Mesenchymal stem cell (in vitro differentiated cells and primary cell): Measurements from ENCODE around the gene IL1RAPL2.
A peak's percentile ranks its signal among the peaks of the same experiment; 100 is the strongest.

ENCODE experiments used
- DNase-seq: peaks from one replicate; pipeline ENCODE4 v3.0.0-alpha.2; 2013
- H2AFZ ChIP-seq: one replicate; pipeline ENCODE4 v1.6.1; 2013; ENCODE audit warnings: low read depth, mild to moderate bottlenecking, control low read depth, inconsistent platforms, low read length, moderate library complexity
- H2AK5ac ChIP-seq: 2 replicates; pipeline ENCODE4 v1.6.1; 2013; ENCODE audit warnings: low read length, moderate library complexity, mild to moderate bottlenecking, inconsistent platforms; ENCODE audit not compliant: severe bottlenecking
- H2BK120ac ChIP-seq: one replicate; pipeline ENCODE4 v1.6.1; 2013; ENCODE audit warnings: low read depth, mild to moderate bottlenecking, inconsistent platforms, low read length, moderate library complexity
- H2BK12ac ChIP-seq, 2 experiments: one replicate each; pipeline ENCODE4 v1.6.1; 2013; ENCODE audit warnings: inconsistent platforms in 2 of 2, low read length in 2 of 2, mild to moderate bottlenecking in 2 of 2, moderate library complexity in 2 of 2, control low read depth in 1 of 2
- H2BK15ac ChIP-seq: one replicate; pipeline ENCODE4 v1.6.1; 2013; ENCODE audit warnings: mild to moderate bottlenecking, low read depth, inconsistent platforms; ENCODE audit not compliant: poor library complexity, severe bottlenecking
- H2BK5ac ChIP-seq: 2 replicates; pipeline ENCODE4 v1.6.1; 2013; ENCODE audit warnings: low read depth, mild to moderate bottlenecking, low read length, control low read depth, inconsistent platforms; ENCODE audit not compliant: poor library complexity, severe bottlenecking
- H3K14ac ChIP-seq, 2 experiments: one replicate each; pipeline ENCODE4 v1.6.1; 2013; ENCODE audit warnings: inconsistent platforms in 2 of 2, low read length in 2 of 2, control low read depth in 1 of 2, mild to moderate bottlenecking in 1 of 2, moderate library complexity in 1 of 2
- H3K18ac ChIP-seq, 2 experiments: one replicate each; pipeline ENCODE4 v1.6.1; 2013; ENCODE audit warnings: inconsistent platforms in 2 of 2, low read length in 2 of 2, control low read depth in 1 of 2, low read depth in 1 of 2, mild to moderate bottlenecking in 1 of 2
- H3K23ac ChIP-seq, 2 experiments: one replicate each; pipeline ENCODE4 v1.6.1; 2013; ENCODE audit warnings: inconsistent platforms in 2 of 2, low read length in 2 of 2, mild to moderate bottlenecking in 2 of 2, moderate library complexity in 2 of 2, control low read depth in 1 of 2
- H3K27ac ChIP-seq: 2 replicates; pipeline ENCODE4 v1.5.1; 2013; ENCODE audit warnings: mild to moderate bottlenecking, moderate library complexity, low read length, control low read depth, inconsistent platforms; ENCODE audit not compliant: poor library complexity, severe bottlenecking
- H3K27me3 ChIP-seq, 2 experiments: 2 replicates each; pipeline versions ENCODE4 v1.6.1 to v1.7.0; 2013; ENCODE audit warnings: low read length in 2 of 2, mild to moderate bottlenecking in 2 of 2, moderate library complexity in 2 of 2, control low read depth in 1 of 2, inconsistent platforms in 1 of 2; ENCODE audit not compliant: control insufficient read depth in 1 of 2, insufficient read depth in 1 of 2
- H3K36me3 ChIP-seq, 2 experiments: 2 replicates each; pipeline versions ENCODE4 v1.6.1 to v1.7.0; 2013; ENCODE audit warnings: low read length in 2 of 2, control low read depth in 1 of 2, inconsistent platforms in 1 of 2, low read depth in 1 of 2, mild to moderate bottlenecking in 1 of 2; ENCODE audit not compliant: insufficient read depth in 2 of 2, control insufficient read depth in 1 of 2
- H3K4ac ChIP-seq, 2 experiments: one replicate each; pipeline ENCODE4 v1.6.1; 2013; ENCODE audit warnings: inconsistent platforms in 2 of 2, low read length in 2 of 2, mild to moderate bottlenecking in 2 of 2, moderate library complexity in 2 of 2, control low read depth in 1 of 2, low read depth in 1 of 2
- H3K4me1 ChIP-seq: 2 replicates; pipeline ENCODE4 v1.6.1; 2013; ENCODE audit warnings: low read depth, low read length, control low read depth; ENCODE audit not compliant: control insufficient read depth, insufficient read depth
- H3K4me2 ChIP-seq: 2 replicates; pipeline ENCODE4 v1.6.1; 2013; ENCODE audit warnings: low read length, mild to moderate bottlenecking, inconsistent platforms; ENCODE audit not compliant: poor library complexity, severe bottlenecking
- H3K4me3 ChIP-seq, 2 experiments: 2 replicates each; pipeline versions ENCODE4 v1.5.1 to v1.7.0; 2013; ENCODE audit warnings: low read length in 2 of 2, mild to moderate bottlenecking in 2 of 2, control low read depth in 1 of 2, low read depth in 1 of 2; ENCODE audit not compliant: insufficient read depth in 1 of 2
- H3K79me1 ChIP-seq: replicated peaks from 2 replicates; pipeline ENCODE4 v1.6.1; 2013; ENCODE audit warnings: mild to moderate bottlenecking, control low read depth, low read length, inconsistent platforms; ENCODE audit not compliant: poor library complexity, severe bottlenecking
- H3K9ac ChIP-seq: 2 replicates; pipeline ENCODE4 v1.7.0; 2013; ENCODE audit warnings: mild to moderate bottlenecking, low read length, moderate library complexity
- H3K9me3 ChIP-seq: 2 replicates; pipeline ENCODE4 v1.7.0; 2013; ENCODE audit warnings: mild to moderate bottlenecking, low read length; ENCODE audit not compliant: control insufficient read depth
- H4K8ac ChIP-seq: one replicate; pipeline ENCODE4 v1.6.1; 2013; ENCODE audit warnings: inconsistent platforms, mild to moderate bottlenecking, low read length, moderate library complexity
- H4K91ac ChIP-seq: one replicate; pipeline ENCODE4 v1.6.1; 2013; ENCODE audit warnings: mild to moderate bottlenecking, low read length, inconsistent platforms
- WGBS: methylation state at CpG from one replicate; pipeline ENCODE4 v1.1.7; 2013; ENCODE audit warnings: mixed read lengths; 5-methylcytosine and 5-hydroxymethylcytosine counted together

The IL1RAPL2 gene

GRCh38 chrX:104968241-104968640 lies 402.2 kb downstream of the IL1RAPL2 start:
- no peaks in the 10 kb centered on the region for H3K79me1 ChIP-seq
- no peak overlapping the region for H2AFZ ChIP-seq
- no peak overlapping the region for H2BK15ac ChIP-seq
- H3K4me2 ChIP-seq, result no peak overlapping the region
- H3K4me1 ChIP-seq, result no peaks in the 10 kb centered on the region
- no peak overlapping the region for H3K27ac ChIP-seq
- no peaks in the 10 kb centered on the region for H3K9me3 ChIP-seq
- no peak overlapping the region for H3K9ac ChIP-seq
- no peak overlapping the region for H3K18ac ChIP-seq
- H3K4ac ChIP-seq, result no peak overlapping the region
- H3K4me3 ChIP-seq, result no peak overlapping the region
- H2AK5ac ChIP-seq, result no peak overlapping the region
- H2BK120ac ChIP-seq, result no peak overlapping the region
- no peak overlapping the region for H3K14ac ChIP-seq
- no peak overlapping the region for H2BK12ac ChIP-seq
- H4K8ac ChIP-seq, result no peak overlapping the region
- no peak for DNase-seq
- no peaks in the 10 kb centered on the region for H3K36me3 ChIP-seq
- H2BK5ac ChIP-seq, result no peak overlapping the region
- H3K27me3 ChIP-seq, result peaks cover 0 to 7% of the 10 kb centered on the region in 2 experiments
- H3K23ac ChIP-seq, result no peak overlapping the region
- H4K91ac ChIP-seq, result no peak overlapping the region

GRCh38 chrX:104972737-104973136 lies 406.7 kb downstream of the IL1RAPL2 start:
- DNase-seq, result no peak

GRCh38 chrX:104987063-104987462 lies 421.1 kb downstream of the IL1RAPL2 start:
- H3K14ac ChIP-seq, result no peak overlapping the region
- no peak overlapping the region for H2BK5ac ChIP-seq
- peaks cover 0 to 4% of the 10 kb centered on the region in 2 experiments for H3K27me3 ChIP-seq
- no peaks in the 10 kb centered on the region for H3K79me1 ChIP-seq
- H3K4me2 ChIP-seq, result no peak overlapping the region
- H3K18ac ChIP-seq, result no peak overlapping the region
- peak overlapping the region; percentile 75 for H3K27ac ChIP-seq
- H2AFZ ChIP-seq, result no peak overlapping the region
- H3K9ac ChIP-seq, result no peak overlapping the region
- H3K23ac ChIP-seq, result no peak overlapping the region
- no peaks in the 10 kb centered on the region for H3K9me3 ChIP-seq
- peaks cover 2% of the 10 kb centered on the region for H3K4me1 ChIP-seq
- H3K4ac ChIP-seq, result no peak overlapping the region
- no peaks in the 10 kb centered on the region for H3K36me3 ChIP-seq
- no peak overlapping the region for H2BK15ac ChIP-seq
- H2BK120ac ChIP-seq, result no peak overlapping the region
- no peak overlapping the region for H2AK5ac ChIP-seq
- no peak overlapping the region for H4K8ac ChIP-seq
- no peak for DNase-seq
- H4K91ac ChIP-seq, result no peak overlapping the region
- H3K4me3 ChIP-seq, result no peak overlapping the region
- H2BK12ac ChIP-seq, result no peak overlapping the region

More at GRCh38 chrX:104972737-104973136, 406.7 kb downstream of the IL1RAPL2 start:
- Histone ChIP-seq H4K91ac (no peak overlapping the region), H3K9me3 (no peaks in the 10 kb centered on the region), H2AK5ac (no peak overlapping the region), H2BK12ac (no peak overlapping the region), H3K4me2 (no peak overlapping the region), H3K36me3 (no peaks in the 10 kb centered on the region), H2BK120ac (no peak overlapping the region), H3K18ac (no peak overlapping the region), H3K27me3 (no peaks in the 10 kb centered on the region), H3K79me1 (no peaks in the 10 kb centered on the region), H3K23ac (no peak overlapping the region), H3K4me3 (no peak overlapping the region), H3K14ac (no peak overlapping the region), H3K27ac (no peak overlapping the region), H3K4ac (no peak overlapping the region), H2BK5ac (no peak overlapping the region), H4K8ac (no peak overlapping the region), H3K4me1 (no peaks in the 10 kb centered on the region), H2AFZ (no peak overlapping the region), H3K9ac (no peak overlapping the region), H2BK15ac (no peak overlapping the region)
- WGBS, result 80% methylated on average over 1 of the region's 1 CpG

GRCh38 chrX:104988038-104988437 lies 422.0 kb downstream of the IL1RAPL2 start:
- H3K27me3 ChIP-seq, result peaks cover 0 to under 1% of the 10 kb centered on the region in 2 experiments
- no peak overlapping the region for H3K14ac ChIP-seq
- no peak overlapping the region for H2AK5ac ChIP-seq
- H3K9ac ChIP-seq, result no peak overlapping the region
- no peaks in the 10 kb centered on the region for H3K79me1 ChIP-seq
- no peak overlapping the region for H2BK15ac ChIP-seq
- no peak overlapping the region for H2BK12ac ChIP-seq
- H3K9me3 ChIP-seq, result no peaks in the 10 kb centered on the region
- no peak overlapping the region for H3K18ac ChIP-seq
- H4K91ac ChIP-seq, result no peak overlapping the region
- H2AFZ ChIP-seq, result no peak overlapping the region
- H3K27ac ChIP-seq, result peak overlapping the region; percentile 77
- H3K36me3 ChIP-seq, result no peaks in the 10 kb centered on the region
- H3K4ac ChIP-seq, result no peak overlapping the region
- no peak overlapping the region for H3K23ac ChIP-seq
- H2BK120ac ChIP-seq, result no peak overlapping the region
- no peak overlapping the region for H3K4me3 ChIP-seq
- no peak overlapping the region for H4K8ac ChIP-seq
- no peak overlapping the region for H3K4me2 ChIP-seq
- H3K4me1 ChIP-seq, result peaks cover 2% of the 10 kb centered on the region
- DNase-seq, result no peak
- H2BK5ac ChIP-seq, result no peak overlapping the region
